Neural cell (in vitro differentiated cells): ENCODE results near the gene TNKS1BP1. TPM values are rescaled to one million over a fixed set of nuclear protein-coding genes. Genes with fewer than 3 reads are reported as not detected.
A peak's percentile ranks its signal among the peaks of the same experiment; 100 is the strongest.

Source experiments
- H2AFZ ChIP-seq: fragments of 200-600, 300-800 bp; sonication (generic), shearing (Covaris generic); 2 replicates; pipeline ENCODE4 v1.6.0; 2014; ENCODE audit warnings: low read depth, mild to moderate bottlenecking, antibody characterized with exemption, low read length, moderate library complexity
- H3F3A ChIP-seq: fragments of 200-600 bp; shearing (Covaris generic); 2 replicates; pipeline ENCODE4 v1.6.1; 2016; ENCODE audit warnings: mild to moderate bottlenecking, moderate library complexity, mixed read lengths, antibody characterized with exemption, low read length; ENCODE audit not compliant: insufficient read depth, poor library complexity, severe bottlenecking
- H3K27ac ChIP-seq: fragments of 200-600, 300-800 bp; sonication (generic), shearing (Covaris generic); 2 replicates; pipeline ENCODE4 v1.5.1; 2014; ENCODE audit warnings: mild to moderate bottlenecking, low read length, moderate library complexity
- H3K27me3 ChIP-seq: fragments of 300-800, 200-600 bp; sonication (generic), shearing (Covaris generic); 2 replicates; pipeline ENCODE4 v1.6.0; 2014; ENCODE audit warnings: mild to moderate bottlenecking, low read depth, low read length, moderate library complexity; ENCODE audit not compliant: insufficient read depth
- H3K36me3 ChIP-seq: fragments of 300-800, 200-600 bp; sonication (generic), shearing (Covaris generic); 2 replicates; pipeline ENCODE4 v1.5.1; 2014; ENCODE audit warnings: mild to moderate bottlenecking, antibody characterized with exemption, low read length, moderate library complexity; ENCODE audit not compliant: insufficient read depth
- H3K4me2 ChIP-seq: fragments of 300-800, 200-600 bp; sonication (generic), shearing (Covaris generic); 2 replicates; pipeline ENCODE4 v1.6.0; 2014; ENCODE audit warnings: mild to moderate bottlenecking, low read length
- H3K4me3 ChIP-seq: fragments of 300-800, 200-600 bp; sonication (generic), shearing (Covaris generic); 2 replicates; pipeline ENCODE4 v1.5.1; 2014; ENCODE audit warnings: mild to moderate bottlenecking, low read length, moderate library complexity
- H3K79me2 ChIP-seq: fragments of 200-600 bp; shearing (Covaris generic); replicated peaks from 2 replicates; pipeline ENCODE4 v1.6.0; 2014; ENCODE audit warnings: mild to moderate bottlenecking, low read length, moderate library complexity; ENCODE audit not compliant: insufficient read depth
- H3K9ac ChIP-seq: fragments of 300-800, 200-600 bp; sonication (generic), shearing (Covaris generic); 2 replicates; pipeline ENCODE4 v1.6.1; 2016; ENCODE audit warnings: mild to moderate bottlenecking, low read length, mixed read lengths
- H3K9me2 ChIP-seq: fragments of 200-600 bp; shearing (Covaris generic); 2 replicates; pipeline ENCODE4 v1.6.1; 2016; ENCODE audit warnings: mild to moderate bottlenecking, low read length, mixed read lengths; ENCODE audit not compliant: insufficient read depth
- H3K9me3 ChIP-seq: fragments of 200-600, 300-800 bp; sonication (generic), shearing (Covaris generic); 2 replicates; pipeline ENCODE4 v1.6.1; 2016; ENCODE audit warnings: mild to moderate bottlenecking, mixed run types, low read length, moderate library complexity, mixed read lengths
- H4K20me1 ChIP-seq: fragments of 200-600 bp; shearing (Covaris generic); 2 replicates; pipeline ENCODE4 v1.6.1; 2016; ENCODE audit warnings: mild to moderate bottlenecking, mixed run types; ENCODE audit not compliant: insufficient read depth
- CTCF ChIP-seq: fragments of 450-650 bp; IDR thresholded peaks from 2 replicates; pipeline ENCODE4 v1.5.1; 2014; ENCODE audit warnings: antibody characterized with exemption, mild to moderate bottlenecking, moderate library complexity; ENCODE audit not compliant: poor library complexity, severe bottlenecking
- EP300 ChIP-seq: fragments of 450-650 bp; conservative IDR thresholded peaks from 2 replicates; pipeline ENCODE4 v1.6.1; 2014; ENCODE audit warnings: antibody characterized with exemption, mild to moderate bottlenecking, moderate library complexity; ENCODE audit not compliant: poor library complexity, severe bottlenecking
- EZH2 ChIP-seq: fragments of 200-600, 300-800 bp; shearing (Covaris generic), sonication (generic); IDR thresholded peaks from 2 replicates; pipeline ENCODE4 v1.6.1; 2014; ENCODE audit warnings: antibody characterized with exemption, low read length, borderline replicate concordance, mild to moderate bottlenecking; ENCODE audit not compliant: insufficient read depth, poor library complexity, severe bottlenecking
- MXI1 ChIP-seq: fragments of 450-650 bp; conservative IDR thresholded peaks from 2 replicates; pipeline ENCODE4 v1.6.1; 2014; ENCODE audit warnings: antibody characterized with exemption, mild to moderate bottlenecking; ENCODE audit not compliant: poor library complexity, severe bottlenecking
- POLR2AphosphoS5 ChIP-seq: IDR thresholded peaks from 2 replicates; pipeline ENCODE4 v1.6.1; 2012
- RAD21 ChIP-seq: fragments of 450-650 bp; conservative IDR thresholded peaks from 2 replicates; pipeline ENCODE4 v1.6.1; 2014; ENCODE audit warnings: antibody characterized with exemption, mild to moderate bottlenecking, moderate library complexity
- SMC3 ChIP-seq: fragments of 450-650 bp; conservative IDR thresholded peaks from 2 replicates; pipeline ENCODE4 v1.6.1; 2014; ENCODE audit warnings: antibody characterized with exemption, mild to moderate bottlenecking, moderate library complexity; ENCODE audit not compliant: poor library complexity
- TAF1 ChIP-seq: IDR thresholded peaks from 2 replicates; pipeline ENCODE4 v1.6.1; 2012; ENCODE audit warnings: low read depth
- polyA plus RNA-seq: library from polyadenylated mRNA; depleted of rRNA; stranded (reverse); fragments of >200 nt; gene quantifications from 2 replicates; pipeline ENCODE4 v1.2.3, GENCODE V29; 2014
- TF ChIP-seq, protein P1 (sequence below): IDR thresholded peaks from 2 replicates; pipeline ENCODE4 v1.6.1; 2012; ENCODE audit warnings: borderline replicate concordance

The TNKS1BP1 gene
- polyA plus RNA-seq, 1 donor from 2014 or later: 8.9 TPM

GRCh38 chr11:57321388-57322255 lies 3.1 kb downstream of the TNKS1BP1 start:
- peaks cover 7% of the 10 kb centered on the region for H3K36me3 ChIP-seq
- H3K27ac ChIP-seq: no peak overlapping the region
- H2AFZ ChIP-seq: no peak overlapping the region
- no peaks in the 10 kb centered on the region for H3K9me3 ChIP-seq
- H3K9ac ChIP-seq: peak overlapping the region; percentile 25
- H3K4me2 ChIP-seq: no peak overlapping the region
- no peaks in the 10 kb centered on the region for H4K20me1 ChIP-seq
- TF ChIP-seq MXI1 (no peak), EP300 (no peak), TAF1 (no peak), RAD21 (no peak), POLR2AphosphoS5 (no peak), SMC3 (no peak), CTCF (no peak), EZH2 (no peak)
- TF ChIP-seq, protein P1, sequence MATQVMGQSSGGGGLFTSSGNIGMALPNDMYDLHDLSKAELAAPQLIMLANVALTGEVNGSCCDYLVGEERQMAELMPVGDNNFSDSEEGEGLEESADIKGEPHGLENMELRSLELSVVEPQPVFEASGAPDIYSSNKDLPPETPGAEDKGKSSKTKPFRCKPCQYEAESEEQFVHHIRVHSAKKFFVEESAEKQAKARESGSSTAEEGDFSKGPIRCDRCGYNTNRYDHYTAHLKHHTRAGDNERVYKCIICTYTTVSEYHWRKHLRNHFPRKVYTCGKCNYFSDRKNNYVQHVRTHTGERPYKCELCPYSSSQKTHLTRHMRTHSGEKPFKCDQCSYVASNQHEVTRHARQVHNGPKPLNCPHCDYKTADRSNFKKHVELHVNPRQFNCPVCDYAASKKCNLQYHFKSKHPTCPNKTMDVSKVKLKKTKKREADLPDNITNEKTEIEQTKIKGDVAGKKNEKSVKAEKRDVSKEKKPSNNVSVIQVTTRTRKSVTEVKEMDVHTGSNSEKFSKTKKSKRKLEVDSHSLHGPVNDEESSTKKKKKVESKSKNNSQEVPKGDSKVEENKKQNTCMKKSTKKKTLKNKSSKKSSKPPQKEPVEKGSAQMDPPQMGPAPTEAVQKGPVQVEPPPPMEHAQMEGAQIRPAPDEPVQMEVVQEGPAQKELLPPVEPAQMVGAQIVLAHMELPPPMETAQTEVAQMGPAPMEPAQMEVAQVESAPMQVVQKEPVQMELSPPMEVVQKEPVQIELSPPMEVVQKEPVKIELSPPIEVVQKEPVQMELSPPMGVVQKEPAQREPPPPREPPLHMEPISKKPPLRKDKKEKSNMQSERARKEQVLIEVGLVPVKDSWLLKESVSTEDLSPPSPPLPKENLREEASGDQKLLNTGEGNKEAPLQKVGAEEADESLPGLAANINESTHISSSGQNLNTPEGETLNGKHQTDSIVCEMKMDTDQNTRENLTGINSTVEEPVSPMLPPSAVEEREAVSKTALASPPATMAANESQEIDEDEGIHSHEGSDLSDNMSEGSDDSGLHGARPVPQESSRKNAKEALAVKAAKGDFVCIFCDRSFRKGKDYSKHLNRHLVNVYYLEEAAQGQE: no peak
- H3F3A ChIP-seq: peaks cover 3% of the 10 kb centered on the region
- H3K9me2 ChIP-seq: no peaks in the 10 kb centered on the region
- H3K27me3 ChIP-seq: no peaks in the 10 kb centered on the region
- peaks cover 30% of the 10 kb centered on the region for H3K79me2 ChIP-seq
- peak overlapping the region; percentile 92 for H3K4me3 ChIP-seq

DNA sequence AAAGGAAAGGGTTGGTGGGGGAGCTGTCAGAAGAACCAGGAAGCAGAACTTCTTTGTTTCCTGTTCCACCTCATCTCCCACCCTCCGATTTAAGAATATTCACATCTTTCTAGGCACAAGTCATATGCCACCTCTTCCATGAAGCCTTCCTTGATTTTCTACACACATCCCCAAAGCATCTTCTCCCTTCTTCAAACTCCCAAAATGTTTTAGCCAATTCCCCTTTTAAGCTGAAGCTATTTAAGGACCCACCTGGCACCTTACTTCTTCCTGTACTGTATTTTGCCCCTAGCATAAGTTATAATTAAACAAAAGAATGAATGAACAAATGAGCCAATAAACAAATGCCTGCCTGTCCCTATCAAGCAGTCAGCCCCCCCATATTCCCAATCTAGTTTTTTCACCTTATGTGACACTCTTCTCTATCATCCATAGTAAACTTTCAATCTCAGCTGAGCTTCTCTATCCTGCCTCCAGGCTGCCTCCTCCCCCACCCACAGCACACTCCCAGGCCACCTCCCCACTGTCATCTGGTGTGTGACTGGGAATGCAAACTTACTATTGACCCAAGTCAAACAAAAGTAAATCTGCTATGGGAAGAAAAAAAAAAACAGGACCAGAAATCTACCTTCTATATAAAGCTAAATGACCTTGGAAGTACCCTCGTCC lies 3.9 kb downstream of the TNKS1BP1 start:
- H3K9me2 ChIP-seq: no peaks in the 10 kb centered on the region
- H3F3A ChIP-seq: peaks cover 2% of the 10 kb centered on the region
- H3K36me3 ChIP-seq: peaks cover 7% of the 10 kb centered on the region
- TF ChIP-seq CTCF (no peak), EZH2 (no peak), EP300 (no peak), SMC3 (no peak), RAD21 (no peak), TAF1 (no peak), POLR2AphosphoS5 (no peak), MXI1 (no peak)
- TF ChIP-seq, protein P1: no peak
- no peak overlapping the region for H3K27ac ChIP-seq
- H3K4me3 ChIP-seq: no peak overlapping the region
- H3K4me2 ChIP-seq: no peak overlapping the region
- H3K9ac ChIP-seq: no peak overlapping the region
- no peaks in the 10 kb centered on the region for H4K20me1 ChIP-seq
- H3K27me3 ChIP-seq: no peaks in the 10 kb centered on the region
- H3K79me2 ChIP-seq: peaks cover 30% of the 10 kb centered on the region
- no peak overlapping the region for H2AFZ ChIP-seq
- no peaks in the 10 kb centered on the region for H3K9me3 ChIP-seq
